Thoracic aorta (tissue), 2 donors: Measurements from ENCODE around the gene DCLRE1C. TPM values are rescaled to one million over a fixed set of nuclear protein-coding genes. Genes with fewer than 3 reads are reported as not detected.
A peak's percentile ranks its signal among the peaks of the same experiment; 100 is the strongest.
"Not testable (repeated sequence)": the region's sequence is repeated elsewhere in the genome, so short reads cannot be mapped to it uniquely, and the experiment has no call there.

Experiments
- ATAC-seq: fragments of 150-250 bp; one replicate; pipeline ENCODE4 v1.8.0; 2017; ENCODE audit warnings: low read depth; ENCODE audit not compliant: insufficient number of reproducible peaks, low FRiP score
- DNase-seq: peaks from one replicate; pipeline ENCODE4 v3.0.0-alpha.2; 2020; ENCODE audit warnings: low spot score
- H3K27ac ChIP-seq, 2 donors: fragments of 200-600 bp; sonication (generic); 1 replicate in 1 of 2; 2 replicates in 1 of 2; pipeline ENCODE4 v1.5.1; 2016; ENCODE audit warnings: mild to moderate bottlenecking in 2 of 2, moderate library complexity in 2 of 2
- H3K27me3 ChIP-seq: fragments of 200-600 bp; sonication (generic); replicated peaks from 2 replicates; pipeline ENCODE4 v1.6.0; 2016; ENCODE audit warnings: mild to moderate bottlenecking; ENCODE audit not compliant: insufficient read depth
- H3K36me3 ChIP-seq: fragments of 200-600 bp; sonication (generic); one replicate; pipeline ENCODE4 v1.5.1; 2016
- H3K4me1 ChIP-seq, 2 donors: fragments of 200-600 bp; sonication (generic); 1 replicate in 1 of 2; 2 replicates in 1 of 2; pipeline versions ENCODE4 v1.5.1 to v1.6.0; 2016; ENCODE audit warnings: low read depth in 2 of 2, mild to moderate bottlenecking in 1 of 2; ENCODE audit not compliant: control insufficient read depth in 1 of 2
- H3K4me3 ChIP-seq: fragments of 200-600 bp; sonication (generic); 2 replicates; pipeline ENCODE4 v1.5.1; 2016; ENCODE audit warnings: mild to moderate bottlenecking
- H3K9me3 ChIP-seq: fragments of 200-600 bp; sonication (generic); 2 replicates; pipeline ENCODE4 v1.5.1; 2016
- CTCF ChIP-seq: fragments of 200-600 bp; sonication (generic); IDR thresholded peaks from one replicate; pipeline ENCODE4 v1.5.1; 2019; ENCODE audit warnings: antibody characterized with exemption
- total RNA-seq, 2 donors: library from RNA; depleted of rRNA; stranded (reverse); fragments of >200 nt; gene quantifications; one replicate each; pipeline versions ENCODE4 v1.1.0 to v1.2.3, GENCODE V29; 2016

DCLRE1C gene
- total RNA-seq, 2 donors from 2014 or later, result 6.9 to 9.9 TPM

GRCh38 chr10:14982744-14983143, 28.8 kb upstream of the DCLRE1C start:
- no peak for TF ChIP-seq CTCF
- Histone ChIP-seq H3K27ac (no peak overlapping the region), H3K4me1 (no peaks in the 10 kb centered on the region), H3K36me3 (no peaks in the 10 kb centered on the region), H3K27me3 (no peaks in the 10 kb centered on the region), H3K4me3 (no peak overlapping the region), H3K9me3 (no peaks in the 10 kb centered on the region)
- DNase-seq (no peak), ATAC-seq (no peak)

- Histone ChIP-seq H3K4me3 (no peak overlapping the region), H3K9me3 (no peaks in the 10 kb centered on the region), H3K36me3 (no peaks in the 10 kb centered on the region), H3K27me3 (no peaks in the 10 kb centered on the region), H3K27ac (no peak overlapping the region), H3K4me1 (no peaks in the 10 kb centered on the region)
- ATAC-seq (no peak), DNase-seq (no peak)
- no peak for TF ChIP-seq CTCF
Observed at GRCh38 chr10:14975672-14976273, 21.9 kb upstream of the DCLRE1C start.

- H3K27ac ChIP-seq, H3K4me1 ChIP-seq, H3K9me3 ChIP-seq, H3K27me3 ChIP-seq, DNase-seq, H3K4me3 ChIP-seq, H3K36me3 ChIP-seq, ATAC-seq: not testable (repeated sequence)
Observed at GRCh38 chr10:14974153-14974998, 20.5 kb upstream of the DCLRE1C start.

- Histone ChIP-seq H3K36me3 (no peaks in the 10 kb centered on the region), H3K27ac (no peak overlapping the region), H3K4me1 (no peaks in the 10 kb centered on the region), H3K27me3 (no peaks in the 10 kb centered on the region), H3K4me3 (no peak overlapping the region), H3K9me3 (no peaks in the 10 kb centered on the region)
- TF ChIP-seq CTCF, result peak; percentile 18
- DNase-seq, result no peak
- ATAC-seq, result no peak
Observed at GRCh38 chr10:14971867-14972448, 18.1 kb upstream of the DCLRE1C start.

GRCh38 chr10:14967897-14968296, 14.0 kb upstream of the DCLRE1C start:
- Histone ChIP-seq H3K27ac (no peak overlapping the region), H3K27me3 (no peaks in the 10 kb centered on the region), H3K36me3 (no peaks in the 10 kb centered on the region), H3K4me1 (no peaks in the 10 kb centered on the region), H3K4me3 (no peak overlapping the region), H3K9me3 (no peaks in the 10 kb centered on the region)
- no peak for ATAC-seq
- no peak for DNase-seq
- TF ChIP-seq CTCF, result no peak
